Putamen (tissue), 1 donor: ENCODE results near the gene ATAD3C.
A peak's percentile ranks its signal among the peaks of the same experiment; 100 is the strongest.
"Not testable (repeated sequence)": the region's sequence is repeated elsewhere in the genome, so short reads cannot be mapped to it uniquely, and the experiment has no call there.

Experiments
- DNase-seq: peaks from one replicate; pipeline ENCODE4 v3.0.0-alpha.2; 2016; ENCODE audit warnings: low spot score

ATAD3C gene

DNA sequence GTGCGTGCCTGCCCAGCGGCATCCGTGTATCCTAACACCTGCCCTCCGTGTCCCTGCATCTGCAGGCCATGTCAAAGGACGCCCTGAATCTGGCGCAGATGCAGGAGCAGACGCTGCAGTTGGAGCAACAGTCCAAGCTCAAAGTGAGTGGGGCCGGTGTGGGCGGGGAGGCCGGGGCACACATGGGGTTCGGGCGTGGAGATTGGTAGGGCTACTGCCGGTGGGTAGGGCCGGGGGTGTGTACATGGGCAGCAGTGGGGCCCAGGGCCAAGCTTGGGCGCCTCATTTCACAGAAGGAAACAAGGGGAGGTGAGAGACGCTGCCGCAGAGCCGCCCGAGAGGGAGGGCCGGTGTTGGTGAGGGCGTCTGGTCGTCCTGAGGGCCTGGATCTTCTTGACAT is 1.1 kb downstream of the ATAD3C start:
- not testable (repeated sequence) for DNase-seq

DNA sequence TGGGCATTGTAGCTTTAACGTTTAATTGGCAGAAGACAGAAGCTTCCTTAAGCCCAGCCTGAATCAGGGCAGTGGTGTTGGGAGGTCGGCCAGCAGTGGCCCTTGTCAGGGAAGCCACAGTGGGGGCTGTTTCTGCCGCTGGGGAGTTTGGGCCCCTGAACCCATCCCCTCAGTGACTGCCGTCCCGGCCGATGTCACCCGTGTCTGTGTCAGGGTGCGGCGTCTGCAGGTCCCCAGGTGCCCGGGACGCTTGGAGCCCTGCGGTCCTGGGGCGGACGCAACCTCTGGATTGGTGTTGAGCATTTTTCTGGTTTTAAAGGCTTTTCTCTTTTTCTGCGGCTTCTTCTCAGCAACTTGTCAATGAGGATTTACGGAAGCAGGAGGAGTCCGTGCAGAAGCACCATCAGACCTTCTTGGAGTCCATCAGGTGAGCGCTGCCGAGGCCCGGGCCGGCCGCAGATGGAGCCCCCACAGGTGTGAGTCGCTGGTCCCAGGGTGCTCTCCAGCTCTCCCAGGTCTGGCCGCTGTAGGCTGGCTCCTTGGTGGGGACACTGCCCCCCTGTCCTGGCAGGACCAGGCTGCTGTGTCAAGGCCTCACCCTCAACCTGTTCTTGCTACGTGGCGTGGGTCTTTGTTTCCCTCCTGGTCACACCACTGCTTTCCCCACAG is 2.3 kb downstream of the ATAD3C start:
- no peak for DNase-seq

DNA sequence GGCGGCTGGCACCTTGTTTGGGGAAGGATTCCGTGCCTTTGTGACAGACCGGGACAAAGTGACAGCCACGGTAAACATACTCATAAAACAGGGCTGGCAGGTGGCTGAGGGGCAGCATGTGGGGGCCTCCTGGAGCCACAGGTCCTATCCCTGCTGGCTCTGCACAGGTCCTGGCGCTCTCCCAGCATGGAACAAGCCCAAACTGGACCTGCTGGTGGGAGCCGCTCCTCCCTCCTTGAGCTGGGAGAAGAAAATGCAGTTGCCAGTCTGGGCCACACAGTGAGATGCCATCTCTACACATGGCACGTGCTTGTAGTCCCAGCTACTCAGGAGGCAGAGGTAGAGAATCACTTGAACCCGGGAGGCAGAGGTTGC is 2.9 kb downstream of the ATAD3C start:
- DNase-seq, result not testable (repeated sequence)

DNA sequence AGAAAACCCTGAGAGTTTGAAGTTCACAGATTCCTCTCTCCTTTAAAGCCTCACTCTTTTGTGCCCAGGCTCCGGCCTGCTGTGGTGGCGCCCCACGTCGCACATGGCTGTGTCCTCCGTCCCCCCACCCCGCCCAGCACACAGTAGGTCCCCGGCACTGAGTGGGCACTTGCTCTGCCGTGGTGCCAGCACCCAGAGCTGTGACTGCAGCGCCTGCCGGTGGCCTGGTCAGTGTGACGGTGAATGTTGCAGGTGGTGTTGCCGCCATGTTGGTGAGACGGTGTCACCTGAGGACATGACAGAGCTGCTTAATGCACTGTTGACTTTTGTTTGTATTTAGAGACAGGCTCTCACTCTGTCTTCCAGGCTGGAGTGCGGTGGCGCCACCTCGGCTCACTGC is 3.4 kb downstream of the ATAD3C start:
- DNase-seq, result no peak

DNA sequence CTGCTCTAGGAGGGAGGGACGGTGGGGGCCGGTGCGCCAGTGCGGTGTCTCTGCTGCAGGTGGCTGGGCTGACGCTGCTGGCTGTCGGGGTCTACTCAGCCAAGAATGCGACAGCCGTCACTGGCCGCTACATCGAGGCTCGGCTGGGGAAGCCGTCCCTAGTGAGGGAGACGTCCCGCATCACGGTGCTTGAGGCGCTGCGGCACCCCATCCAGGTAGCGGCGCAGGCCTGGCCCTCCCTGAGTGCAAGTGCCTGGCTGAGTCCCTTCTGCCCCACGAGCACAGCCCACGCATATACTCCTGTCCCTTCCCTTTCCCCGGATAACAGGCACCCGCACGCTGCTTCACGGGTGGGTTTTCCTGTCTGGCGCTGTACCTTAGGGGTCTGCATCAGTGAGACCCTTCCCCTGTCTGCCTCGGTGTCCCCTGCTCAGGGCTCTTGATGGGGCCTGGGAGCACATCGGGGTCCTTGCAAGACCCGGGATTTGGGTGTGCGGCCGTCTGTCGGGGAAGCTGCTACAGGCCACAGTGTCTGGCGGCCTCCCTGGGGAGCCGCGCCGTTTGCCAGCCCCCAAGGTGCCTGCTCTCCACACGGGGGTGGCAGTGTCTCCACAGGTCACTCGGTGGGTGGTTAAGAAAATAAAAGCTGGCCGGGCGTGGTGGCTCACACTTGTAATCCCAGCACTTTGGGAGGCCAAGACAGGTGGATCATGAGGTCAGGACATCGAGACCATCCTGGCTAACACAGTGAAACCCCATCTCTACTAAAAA is 5.0 kb downstream of the ATAD3C start:
- DNase-seq, result not testable (repeated sequence)

DNA sequence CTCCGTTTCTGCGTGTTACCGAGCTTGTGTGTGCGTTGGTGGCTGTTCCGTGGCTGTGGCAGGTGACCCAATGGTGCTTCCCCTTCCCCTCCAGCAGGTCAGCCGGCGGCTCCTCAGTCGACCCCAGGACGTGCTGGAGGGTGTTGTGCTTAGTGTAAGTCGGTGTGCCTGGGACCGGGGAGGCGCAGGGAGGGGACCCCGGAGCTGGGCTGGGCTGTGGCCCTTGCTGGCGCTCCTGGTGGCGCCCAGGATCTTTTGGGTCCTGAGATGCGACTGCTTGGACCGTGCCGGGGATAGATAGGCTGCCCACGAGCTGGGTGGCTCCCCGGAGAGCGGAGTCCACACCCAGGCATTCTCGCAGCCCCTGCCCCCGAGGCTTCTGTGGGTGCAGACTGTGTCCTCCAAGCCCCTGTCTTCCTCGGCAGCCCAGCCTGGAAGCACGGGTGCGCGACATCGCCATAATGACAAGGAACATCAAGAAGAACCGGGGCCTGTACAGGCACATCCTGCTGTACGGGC is 5.9 kb downstream of the ATAD3C start:
- DNase-seq, result no peak

DNA sequence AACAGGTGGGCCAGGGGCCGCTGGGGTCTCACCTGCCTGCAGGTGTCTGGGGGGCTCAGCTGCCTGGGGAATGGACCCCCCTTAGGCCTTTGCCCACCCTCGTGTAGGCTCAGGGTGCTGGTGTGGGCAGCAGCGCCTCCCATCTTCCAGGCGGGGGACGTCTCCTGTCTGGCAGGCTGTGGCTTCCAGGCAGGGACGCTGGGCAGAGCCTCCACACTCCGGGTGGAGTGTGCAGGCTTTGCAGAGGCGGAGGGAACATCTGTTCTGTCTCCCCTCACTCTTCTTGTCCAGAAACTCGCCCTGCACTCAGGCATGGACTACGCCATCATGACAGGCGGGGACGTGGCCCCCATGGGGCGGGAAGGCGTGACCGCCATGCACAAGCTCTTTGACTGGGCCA is 6.4 kb downstream of the ATAD3C start:
- DNase-seq, result not testable (repeated sequence)

DNA sequence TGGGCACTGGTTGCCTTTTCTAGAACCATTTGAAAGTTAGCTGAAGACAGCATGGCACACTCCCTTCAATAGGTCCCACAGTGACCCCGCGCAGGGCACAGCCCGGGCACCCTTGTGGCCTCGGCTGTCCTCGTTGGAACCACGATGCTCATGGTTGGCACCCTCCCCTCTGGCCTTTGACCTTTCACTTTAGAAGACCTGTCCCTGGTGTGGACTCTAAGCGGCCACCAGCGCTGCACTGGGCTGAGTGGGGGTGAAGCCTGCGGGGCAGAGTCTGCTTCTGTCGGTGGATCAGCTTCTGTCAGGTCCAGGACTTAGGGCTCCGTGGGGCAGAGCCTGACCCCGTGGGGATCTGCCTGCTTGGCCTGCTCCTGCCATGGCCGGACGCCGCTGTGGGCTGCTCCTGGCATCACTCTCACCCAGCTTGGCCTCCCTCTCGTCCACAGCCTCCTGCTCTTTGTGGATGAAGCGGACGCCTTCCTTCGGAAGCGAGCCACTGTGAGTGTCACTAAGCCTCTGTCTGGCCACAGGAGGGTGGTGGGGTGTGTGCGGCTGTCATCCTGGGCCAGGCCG is 7.3 kb downstream of the ATAD3C start:
- not testable (repeated sequence) for DNase-seq

DNA sequence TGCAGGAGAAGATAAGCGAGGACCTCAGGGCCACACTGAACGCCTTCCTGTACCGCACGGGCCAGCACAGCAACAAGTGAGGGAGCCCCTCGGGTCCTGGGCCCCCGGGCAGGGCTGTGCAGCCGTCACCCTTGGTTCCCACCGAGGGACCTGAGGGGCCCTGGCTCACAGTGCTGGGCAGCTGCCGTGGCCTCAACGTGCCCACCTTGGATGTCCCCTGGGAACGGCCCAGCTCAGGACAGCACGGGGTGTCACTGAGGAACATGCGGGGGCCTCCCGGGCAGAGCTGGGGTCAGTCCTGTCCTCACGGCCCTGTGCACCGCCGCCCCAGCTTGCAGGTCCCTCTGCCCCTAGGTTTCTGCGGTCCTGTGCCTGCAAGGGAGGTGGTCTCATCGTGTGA is 9.7 kb downstream of the ATAD3C start:
- DNase-seq, result not testable (repeated sequence)

DNA sequence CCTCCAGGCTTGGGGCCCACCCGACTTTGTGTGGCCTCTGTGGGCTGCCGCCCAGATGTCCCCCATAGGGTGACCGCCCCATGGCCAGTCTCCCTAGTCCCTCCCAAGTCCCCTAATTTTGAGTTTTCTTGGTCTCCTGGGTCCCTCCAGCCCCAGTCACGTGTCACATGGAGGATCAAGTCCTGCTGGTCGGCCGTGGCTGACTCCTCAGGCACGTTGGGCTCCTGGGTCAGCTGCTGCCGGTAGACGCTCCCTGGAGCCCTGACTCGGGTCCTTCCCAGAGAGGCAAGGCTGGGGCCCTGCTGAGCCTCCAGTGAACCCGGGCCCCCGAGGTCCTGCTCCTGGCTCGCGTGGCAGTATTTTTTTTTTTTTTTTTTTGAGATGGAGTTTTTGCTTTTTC is 10.2 kb downstream of the ATAD3C start:
- DNase-seq, result not testable (repeated sequence)

DNA sequence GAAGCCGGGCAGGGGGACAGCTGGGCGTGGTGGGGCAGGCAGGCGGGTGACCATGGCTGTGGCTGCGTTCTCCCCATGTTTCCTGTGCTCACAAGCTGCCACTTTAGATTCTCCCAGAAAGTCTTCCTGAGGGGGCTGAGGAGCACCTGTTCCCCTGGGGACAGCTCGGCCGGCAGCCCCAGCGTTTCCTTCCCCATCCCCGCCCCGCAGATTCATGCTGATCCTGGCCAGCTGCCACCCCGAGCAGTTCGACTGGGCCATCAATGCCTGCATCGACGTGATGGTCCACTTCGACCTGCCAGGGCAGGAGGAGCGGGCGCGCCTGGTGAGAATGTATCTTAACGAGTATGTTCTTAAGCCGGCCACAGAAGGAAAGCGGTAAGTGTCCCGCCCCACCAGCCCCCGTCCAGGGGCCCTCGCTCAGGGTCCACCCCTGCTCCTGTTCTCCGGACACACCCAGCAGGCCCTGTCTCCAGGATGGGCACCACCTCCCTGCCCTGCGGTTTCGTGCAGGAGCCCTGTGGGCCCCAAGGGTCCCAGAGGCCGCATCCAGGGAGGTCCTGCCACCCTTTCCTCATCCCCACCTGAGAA is 11.1 kb downstream of the ATAD3C start:
- DNase-seq, result no peak

DNA sequence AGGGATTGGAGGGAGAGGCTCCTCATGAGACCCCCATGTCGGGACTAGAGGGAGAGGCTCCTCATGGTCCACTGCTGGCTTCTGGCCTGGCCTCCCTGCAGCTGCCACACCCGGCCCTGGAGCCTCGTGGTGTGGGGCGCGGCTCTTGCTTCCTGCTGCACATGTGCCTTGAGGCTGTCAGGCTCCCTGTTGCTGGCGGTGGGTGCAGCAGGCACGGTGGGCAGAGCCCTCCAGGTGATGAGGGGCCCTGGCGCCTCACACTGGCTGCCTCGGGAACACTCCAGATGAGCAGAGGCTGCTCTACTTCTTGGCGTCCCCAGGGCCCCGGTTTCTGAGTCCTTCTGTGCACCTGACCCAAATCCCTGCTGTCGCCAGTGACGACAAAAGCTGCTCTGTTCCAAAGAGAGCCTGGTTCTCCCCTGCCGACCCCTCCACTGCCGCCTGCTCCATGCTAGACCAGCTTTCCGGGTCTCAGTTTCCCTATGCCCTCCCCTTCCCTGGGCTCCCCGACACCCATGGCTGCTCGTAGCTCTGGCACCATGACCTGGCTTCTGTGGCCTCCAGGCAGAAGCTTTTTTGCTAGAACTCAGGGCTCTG is 12.3 kb downstream of the ATAD3C start:
- DNase-seq, result no peak

DNA sequence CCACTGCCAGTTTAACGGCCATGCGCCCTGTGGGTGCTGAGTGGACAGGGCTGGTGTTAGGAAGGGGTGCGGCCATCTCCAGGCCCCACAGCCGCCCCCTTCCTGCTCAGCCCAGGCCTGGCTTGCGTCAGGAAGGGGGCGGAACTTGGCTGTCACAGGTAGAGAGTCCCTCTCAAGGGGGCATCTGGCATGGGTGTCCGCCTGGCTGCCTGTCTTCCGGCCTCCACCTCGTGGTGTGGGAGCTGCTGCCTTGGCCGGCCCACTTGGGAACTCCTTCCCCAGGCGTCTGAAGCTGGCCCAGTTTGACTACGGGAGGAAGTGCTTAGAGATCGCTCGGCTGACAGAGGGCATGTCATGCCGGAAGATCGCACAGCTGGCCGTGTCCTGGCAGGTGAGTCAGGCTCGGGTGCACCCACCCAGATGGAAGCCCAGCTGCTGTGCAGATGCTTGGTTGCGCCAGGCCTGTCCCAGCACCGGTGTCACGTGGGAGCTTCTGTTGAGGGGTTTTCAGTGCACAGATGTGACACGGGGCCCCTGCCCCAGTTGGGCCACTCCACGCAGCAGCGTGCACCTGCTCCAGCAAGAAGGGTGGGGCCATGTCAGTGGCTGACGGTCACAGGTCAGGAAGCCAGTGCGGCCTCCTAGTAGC is 13.0 kb downstream of the ATAD3C start:
- no peak for DNase-seq

DNA sequence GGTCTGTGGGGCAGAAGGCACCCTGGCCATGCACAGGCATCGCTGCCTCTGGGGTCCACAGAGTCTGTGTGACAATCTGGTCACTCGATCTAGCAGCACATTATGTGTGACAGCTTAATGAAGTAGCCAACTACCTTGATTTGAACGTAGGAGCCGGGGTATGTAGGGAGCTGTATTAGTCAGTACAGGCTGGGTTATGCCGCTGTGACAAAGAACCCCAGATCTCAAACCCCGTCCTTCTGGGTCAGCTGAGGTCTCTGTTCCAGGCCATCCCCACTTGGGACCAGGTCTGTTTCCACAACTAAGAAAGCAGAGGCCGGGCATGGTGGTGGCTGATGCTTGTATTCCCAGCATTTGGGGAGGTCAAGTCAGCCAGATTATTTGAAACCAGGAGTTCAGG is 13.8 kb downstream of the ATAD3C start:
- DNase-seq, result no peak

DNA sequence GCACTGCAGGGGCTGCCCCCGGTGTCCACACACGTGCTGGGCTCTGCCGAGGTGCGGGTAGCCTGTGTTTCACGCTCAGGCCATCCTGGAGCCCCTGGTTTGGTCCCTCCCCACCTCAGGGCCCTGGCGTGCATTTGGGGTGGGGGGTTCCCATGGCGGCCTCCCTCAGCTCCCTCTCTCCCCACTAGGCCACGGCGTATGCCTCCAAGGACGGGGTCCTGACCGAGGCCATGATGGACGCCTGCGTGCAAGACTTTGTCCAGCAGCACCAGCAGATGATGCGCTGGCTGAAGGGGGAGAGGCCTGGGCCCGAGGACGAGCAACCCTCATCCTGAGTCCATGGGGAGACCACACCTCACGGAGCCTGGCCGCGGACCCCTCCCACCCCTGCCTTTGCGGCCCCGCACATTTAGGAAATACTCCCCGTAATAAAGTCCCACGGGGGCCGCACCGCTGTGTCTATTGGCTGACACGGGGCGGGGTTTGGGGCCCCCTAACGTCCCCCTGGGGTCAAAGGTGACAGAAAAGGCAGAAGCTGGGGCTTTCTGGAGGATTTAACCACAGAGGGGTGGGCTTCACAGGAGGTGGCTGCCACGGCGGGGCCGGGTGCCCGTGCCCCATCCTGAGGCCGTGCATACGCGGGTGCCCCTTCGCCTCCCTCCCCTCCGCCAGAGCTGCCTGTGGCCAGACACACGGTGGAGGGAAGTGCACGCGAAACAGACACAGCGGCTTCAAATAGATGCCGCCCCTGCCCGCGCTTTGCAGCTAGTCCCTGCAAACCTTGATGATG is 18.9 kb downstream of the ATAD3C start:
- not testable (repeated sequence) for DNase-seq

DNA sequence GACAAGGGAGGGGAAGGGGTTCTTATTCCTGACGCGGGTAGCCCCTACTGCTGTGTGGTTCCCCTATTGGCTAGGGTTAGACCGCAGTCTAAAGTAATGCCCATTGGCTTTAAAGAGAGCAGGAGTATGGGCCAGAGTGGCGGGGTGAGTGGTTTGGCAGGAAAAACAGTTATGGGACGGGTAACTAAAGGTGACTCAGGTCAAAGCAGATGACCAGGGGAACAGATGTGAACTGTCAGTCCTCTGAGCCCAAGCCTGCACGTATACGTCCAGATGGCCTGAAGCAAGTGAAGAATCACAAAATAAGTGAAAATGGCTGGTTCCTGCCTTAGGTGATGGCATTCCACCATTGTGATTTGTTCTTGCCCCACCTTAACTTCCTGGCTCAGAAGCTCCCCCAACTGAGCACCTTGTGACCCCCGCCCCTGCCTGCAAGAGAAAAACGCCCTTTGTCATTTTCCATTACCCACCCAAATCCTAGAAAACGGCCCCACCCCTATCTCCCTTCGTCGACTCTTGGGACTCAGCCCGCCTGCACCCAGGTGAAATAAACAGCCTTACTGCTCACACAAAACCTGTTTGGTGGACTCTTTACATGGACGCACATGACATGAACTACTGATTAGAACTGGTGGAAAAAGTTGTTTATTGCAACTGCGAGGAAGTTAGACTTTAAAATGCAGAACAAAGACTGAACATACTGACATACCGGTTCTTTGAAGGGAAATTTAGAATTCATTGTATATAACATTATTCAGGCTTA is 21.3 kb downstream of the ATAD3C start:
- DNase-seq, result no peak

DNA sequence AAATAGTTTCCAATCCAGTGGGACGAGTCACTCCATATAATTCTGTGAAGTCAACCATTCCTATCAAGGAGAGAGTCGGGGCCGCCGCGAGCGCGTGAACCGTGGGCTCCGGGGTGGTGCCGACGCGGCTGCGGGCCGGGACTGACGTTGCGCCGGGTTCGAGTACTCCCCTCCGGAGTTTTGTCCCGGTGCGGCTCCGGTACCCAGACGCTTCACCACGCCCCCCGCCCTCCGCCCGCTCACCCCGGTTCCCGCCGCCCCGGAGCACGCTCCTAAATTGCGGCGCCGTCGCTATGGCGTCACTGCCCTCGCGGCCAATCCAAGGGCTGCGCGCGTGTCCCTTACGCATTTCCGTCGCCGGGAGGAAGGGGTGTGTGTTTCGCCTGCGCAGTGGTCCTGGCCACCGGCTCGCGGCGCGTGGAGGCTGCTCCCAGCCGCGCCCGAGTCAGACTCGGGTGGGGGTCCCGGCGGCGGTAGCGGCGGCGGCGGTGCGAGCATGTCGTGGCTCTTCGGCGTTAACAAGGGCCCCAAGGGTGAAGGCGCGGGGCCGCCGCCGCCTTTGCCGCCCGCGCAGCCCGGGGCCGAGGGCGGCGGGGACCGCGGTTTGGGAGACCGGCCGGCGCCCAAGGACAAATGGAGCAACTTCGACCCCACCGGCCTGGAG is 22.0 kb downstream of the ATAD3C start, which contains the start of gene ATAD3B:
Gene ATAD3B, plus strand, starts transcription at position 377 of the 664 bp plus-strand sequence. Its CDS starts 120 bp downstream, at position 497.
- DNase-seq, result peak; percentile 93

DNA sequence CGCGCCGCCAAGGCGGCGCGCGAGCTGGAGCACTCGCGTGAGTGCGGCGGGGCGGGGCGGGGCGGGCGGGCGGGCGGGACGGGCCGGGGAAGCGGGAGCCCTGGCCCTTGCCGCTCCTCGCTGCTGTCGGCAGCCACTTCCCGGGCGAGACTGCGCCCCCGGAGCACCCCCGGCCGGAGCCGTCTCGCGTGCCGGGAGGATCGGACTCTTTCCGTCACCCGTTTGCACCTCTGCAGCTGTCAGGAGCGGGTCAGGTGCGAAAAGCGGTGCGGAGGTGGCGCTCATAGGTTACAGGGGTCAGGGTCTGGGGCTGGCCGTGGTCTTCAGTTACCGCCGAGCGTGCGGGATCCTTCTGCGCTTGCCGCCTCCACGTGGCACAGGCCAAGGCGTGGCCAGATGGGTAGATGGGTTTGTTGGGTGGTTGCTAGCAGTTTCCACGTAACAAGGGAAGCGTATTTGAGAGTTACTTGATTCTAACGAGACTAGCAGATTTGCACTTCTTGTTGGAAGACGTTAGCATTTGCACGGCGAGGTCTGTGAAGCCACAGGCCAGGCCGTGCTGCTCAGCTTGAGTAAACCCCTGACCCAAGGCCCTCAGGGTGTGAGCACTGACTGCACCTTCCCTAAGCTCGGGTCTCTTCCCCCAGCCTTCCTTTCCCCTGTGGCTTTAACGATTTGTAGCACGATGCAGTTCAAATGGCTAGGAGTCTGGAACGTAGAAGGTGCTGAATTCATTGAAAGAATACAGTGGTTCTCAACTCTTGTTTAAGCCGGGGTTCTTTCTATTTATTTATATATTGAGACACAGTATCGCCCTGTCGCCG is 22.8 kb downstream of the ATAD3C start:
- DNase-seq, result not testable (repeated sequence)

DNA sequence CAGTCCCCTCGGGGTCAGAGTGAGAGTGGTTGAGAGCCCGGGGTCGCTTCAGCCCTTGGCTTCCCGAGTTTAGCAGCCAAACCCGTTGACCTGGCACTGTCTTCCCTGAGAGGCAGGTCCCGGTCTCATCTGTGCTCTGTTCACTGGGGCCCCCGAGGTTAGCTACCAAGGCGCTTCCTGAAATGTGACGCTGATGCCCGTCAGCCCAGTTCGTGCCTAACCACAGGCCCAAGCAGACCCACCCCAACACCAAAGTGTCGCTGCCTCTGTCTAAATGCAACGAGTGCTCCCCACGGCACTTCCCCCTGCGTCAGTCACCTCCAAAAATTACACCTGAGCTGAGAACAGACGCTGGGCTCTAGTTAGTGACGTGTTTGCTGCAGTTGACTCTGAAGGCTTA is 26.5 kb downstream of the ATAD3C start:
- not testable (repeated sequence) for DNase-seq
